Measurements from ENCODE around the gene ASB18.

ASB18 gene

GRCh38 chr2:236237468-236238190 lies 26.6 kb downstream of the ASB18 start:
- H3K27ac ChIP-seq (ENCODE audit: low read length), result no peak overlapping the region
- TF ChIP-seq EZH2phosphoT487 (IDR thresholded peaks at IDR 0.05; ENCODE audit: low read length) (no peak), EZH2 (optimal IDR thresholded peaks at IDR 0.05; ENCODE audit: low read depth, low read length) (no peak), CTCF (IDR thresholded peaks at IDR 0.05; ENCODE audit: low read length) (no peak)
- H3K4me2 ChIP-seq (ENCODE audit: low read depth, low read length), result no peak overlapping the region
- H3K4me3 ChIP-seq (ENCODE audit: low read length), result no peak overlapping the region
- H3F3A ChIP-seq (ENCODE audit: insufficient read depth, low read length), result no peaks in the 10 kb centered on the region
- H3K36me3 ChIP-seq (replicated peaks; ENCODE audit: insufficient read depth, low read length), result no peaks in the 10 kb centered on the region
- H3K9ac ChIP-seq (ENCODE audit: low read length), result no peak overlapping the region
- H3K9me3 ChIP-seq (replicated peaks; ENCODE audit: insufficient read depth, low read length), result no peaks in the 10 kb centered on the region
- no peaks in the 10 kb centered on the region for H4K20me1 ChIP-seq (ENCODE audit: insufficient read depth, low read length)
- H3K9me2 ChIP-seq (replicated peaks; ENCODE audit: insufficient read depth, low read length), result no peaks in the 10 kb centered on the region
- H2AFZ ChIP-seq (ENCODE audit: low read length), result no peak overlapping the region
- no peaks in the 10 kb centered on the region for H3K79me2 ChIP-seq (ENCODE audit: low read length)
- DNase-seq, result no peak
- H3K4me1 ChIP-seq (ENCODE audit: low read length), result no peaks in the 10 kb centered on the region
- H3K27me3 ChIP-seq (replicated peaks; ENCODE audit: insufficient read depth, low read length), result no peaks in the 10 kb centered on the region

GRCh38 chr2:236236559-236237452 lies 27.4 kb downstream of the ASB18 start:
- Histone ChIP-seq H3K36me3 (replicated peaks; ENCODE audit: insufficient read depth, low read length) (no peaks in the 10 kb centered on the region), H3K27ac (ENCODE audit: low read length) (no peak overlapping the region), H3K4me2 (ENCODE audit: low read depth, low read length) (no peak overlapping the region), H3K4me3 (ENCODE audit: low read length) (no peak overlapping the region), H3K27me3 (replicated peaks; ENCODE audit: insufficient read depth, low read length) (no peaks in the 10 kb centered on the region), H3K9me2 (replicated peaks; ENCODE audit: insufficient read depth, low read length) (no peaks in the 10 kb centered on the region), H3K79me2 (ENCODE audit: low read length) (no peaks in the 10 kb centered on the region), H4K20me1 (ENCODE audit: insufficient read depth, low read length) (no peaks in the 10 kb centered on the region), H3K9ac (ENCODE audit: low read length) (no peak overlapping the region), H2AFZ (ENCODE audit: low read length) (no peak overlapping the region), H3K4me1 (ENCODE audit: low read length) (no peaks in the 10 kb centered on the region), H3K9me3 (replicated peaks; ENCODE audit: insufficient read depth, low read length) (no peaks in the 10 kb centered on the region), H3F3A (ENCODE audit: insufficient read depth, low read length) (no peaks in the 10 kb centered on the region)
- no peak for DNase-seq
- TF ChIP-seq EZH2phosphoT487 (IDR thresholded peaks at IDR 0.05; ENCODE audit: low read length), result no peak
- no peak for TF ChIP-seq CTCF (IDR thresholded peaks at IDR 0.05; ENCODE audit: low read length)
- no peak for TF ChIP-seq EZH2 (optimal IDR thresholded peaks at IDR 0.05; ENCODE audit: low read depth, low read length)

GRCh38 chr2:236229186-236229585 lies 35.0 kb downstream of the ASB18 start:
- no peak overlapping the region for H3K27ac ChIP-seq (ENCODE audit: low read length)
- no peaks in the 10 kb centered on the region for H3K36me3 ChIP-seq (replicated peaks; ENCODE audit: insufficient read depth, low read length)
- no peaks in the 10 kb centered on the region for H3K79me2 ChIP-seq (ENCODE audit: low read length)
- H3F3A ChIP-seq (ENCODE audit: insufficient read depth, low read length), result no peaks in the 10 kb centered on the region
- H4K20me1 ChIP-seq (ENCODE audit: insufficient read depth, low read length), result no peaks in the 10 kb centered on the region
- no peak for TF ChIP-seq EZH2phosphoT487 (IDR thresholded peaks at IDR 0.05; ENCODE audit: low read length)
- TF ChIP-seq EZH2 (optimal IDR thresholded peaks at IDR 0.05; ENCODE audit: low read depth, low read length), result no peak
- no peak for TF ChIP-seq CTCF (IDR thresholded peaks at IDR 0.05; ENCODE audit: low read length)
- H3K9me3 ChIP-seq (replicated peaks; ENCODE audit: insufficient read depth, low read length), result no peaks in the 10 kb centered on the region
- no peak overlapping the region for H3K9ac ChIP-seq (ENCODE audit: low read length)
- DNase-seq, result no peak
- H3K9me2 ChIP-seq (replicated peaks; ENCODE audit: insufficient read depth, low read length), result no peaks in the 10 kb centered on the region
- H3K27me3 ChIP-seq (replicated peaks; ENCODE audit: insufficient read depth, low read length), result no peaks in the 10 kb centered on the region
- no peak overlapping the region for H3K4me3 ChIP-seq (ENCODE audit: low read length)
- no peaks in the 10 kb centered on the region for H3K4me1 ChIP-seq (ENCODE audit: low read length)
- no peak overlapping the region for H3K4me2 ChIP-seq (ENCODE audit: low read depth, low read length)
- H2AFZ ChIP-seq (ENCODE audit: low read length), result no peak overlapping the region
